IPS-NIHi11 (cell line): ENCODE results near the gene SLC39A10.
A peak's percentile ranks its signal among the peaks of the same experiment; 100 is the strongest.
"Not testable (repeated sequence)": the region's sequence is repeated elsewhere in the genome, so short reads cannot be mapped to it uniquely, and the experiment has no call there.

Source experiments
- DNase-seq: peaks from one replicate; pipeline ENCODE4 v3.0.0; 2012; ENCODE audit warnings: mixed read lengths, low spot score

Gene SLC39A10

DNA sequence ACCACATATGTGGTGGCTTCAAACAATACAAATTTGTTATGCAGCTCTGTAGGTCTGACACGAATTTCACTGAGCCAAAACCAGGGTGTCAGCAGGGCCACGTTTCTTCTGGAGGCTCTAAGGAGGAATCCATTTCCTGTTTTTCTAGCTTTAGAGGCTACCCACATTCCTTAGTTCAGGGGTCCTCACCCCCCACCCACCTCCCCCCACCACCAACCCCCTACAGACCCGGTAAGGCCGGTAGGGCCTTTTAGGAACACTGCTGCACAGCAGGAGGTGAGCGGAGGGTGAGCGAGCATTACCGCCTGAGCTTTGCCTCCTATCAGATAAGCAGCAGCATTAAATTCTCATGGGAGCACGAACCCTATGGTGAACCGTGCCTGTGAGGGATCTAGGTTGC lies 10.6 kb upstream of the SLC39A10 start:
- peak; percentile 20 for DNase-seq

DNA sequence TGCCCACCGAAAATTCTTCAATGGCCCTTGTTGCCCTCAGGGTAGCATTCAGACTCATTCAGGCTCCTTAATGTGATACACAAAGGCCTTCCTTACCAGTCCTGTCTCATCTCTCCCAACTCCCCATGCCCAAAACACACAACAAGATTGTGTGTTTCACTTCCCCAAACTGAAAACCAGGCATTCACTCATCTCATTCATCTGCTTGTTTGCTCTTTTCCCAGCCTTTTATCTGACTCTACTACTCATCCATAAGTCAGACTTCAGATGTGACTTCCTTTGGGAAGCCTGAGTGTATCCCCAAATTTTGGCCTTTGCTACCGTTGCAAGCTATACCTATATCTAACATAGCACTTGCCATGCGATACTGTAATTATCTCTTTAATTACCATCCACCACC lies 9.7 kb upstream of the SLC39A10 start:
- DNase-seq = no peak

DNA sequence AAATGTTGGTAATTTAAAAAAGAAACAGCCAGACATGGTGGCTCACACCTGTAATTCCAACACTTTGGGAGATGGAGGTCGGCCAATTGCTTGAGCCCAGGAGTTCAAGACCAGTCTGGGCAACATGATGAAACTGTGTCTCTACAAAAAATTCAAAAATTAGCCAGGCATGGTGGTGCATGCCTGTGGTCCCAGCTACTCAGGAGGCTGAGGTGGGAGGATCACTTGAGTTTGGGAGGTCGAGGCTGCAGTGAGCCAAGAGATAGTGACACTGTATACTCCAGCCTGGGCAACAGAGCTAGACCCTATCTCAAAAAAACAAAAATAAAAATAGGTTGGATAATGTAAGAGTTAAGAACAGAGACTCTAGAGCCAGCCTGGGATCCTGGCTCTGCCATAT lies 8.7 kb upstream of the SLC39A10 start:
- DNase-seq = not testable (repeated sequence)

DNA sequence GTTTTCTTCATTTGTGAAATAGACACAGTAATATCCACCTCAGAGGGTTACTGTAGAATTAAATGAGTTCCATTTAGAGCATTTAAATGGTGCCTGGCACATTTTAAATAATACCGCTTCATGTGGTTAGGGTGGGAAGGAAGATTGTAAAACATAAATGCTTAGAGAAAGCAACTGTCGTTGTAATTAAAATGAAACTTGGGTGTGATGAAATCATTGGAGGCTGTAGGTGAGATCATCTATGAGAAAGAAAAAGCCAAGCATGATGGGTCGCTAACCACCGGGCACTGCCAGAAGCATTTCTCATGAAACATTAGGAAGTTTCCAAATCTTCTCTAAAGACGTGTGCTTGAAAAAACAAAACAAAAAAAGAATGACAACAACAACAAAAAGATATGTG lies 8.2 kb upstream of the SLC39A10 start:
- DNase-seq = no peak

DNA sequence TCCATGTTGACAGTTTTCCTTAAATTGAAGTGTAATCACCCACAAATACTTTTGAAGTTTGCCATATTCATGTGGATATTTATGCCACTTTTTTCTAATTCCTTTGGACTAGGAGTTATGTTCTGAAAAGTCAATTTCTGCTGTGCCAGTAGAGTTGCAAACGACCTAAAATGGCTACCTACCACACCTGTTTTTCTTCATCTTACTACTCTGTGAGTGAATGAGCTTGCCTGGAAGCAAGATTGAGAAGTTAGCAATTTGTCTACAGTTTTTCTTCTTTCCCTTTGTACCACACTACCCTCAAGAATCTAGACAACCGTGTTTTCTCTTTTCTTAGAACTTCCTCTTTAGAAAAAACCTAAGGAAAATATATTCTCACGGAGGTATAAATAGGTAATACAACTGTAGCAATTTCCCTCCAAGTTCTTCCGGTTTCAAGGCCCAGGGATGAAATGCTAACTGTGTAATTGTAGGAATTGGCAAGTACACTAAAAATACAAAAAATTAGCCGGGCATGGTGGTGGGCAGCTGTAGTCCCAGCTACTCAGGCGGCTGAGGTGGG lies 7.3 kb upstream of the SLC39A10 start:
- no peak for DNase-seq

DNA sequence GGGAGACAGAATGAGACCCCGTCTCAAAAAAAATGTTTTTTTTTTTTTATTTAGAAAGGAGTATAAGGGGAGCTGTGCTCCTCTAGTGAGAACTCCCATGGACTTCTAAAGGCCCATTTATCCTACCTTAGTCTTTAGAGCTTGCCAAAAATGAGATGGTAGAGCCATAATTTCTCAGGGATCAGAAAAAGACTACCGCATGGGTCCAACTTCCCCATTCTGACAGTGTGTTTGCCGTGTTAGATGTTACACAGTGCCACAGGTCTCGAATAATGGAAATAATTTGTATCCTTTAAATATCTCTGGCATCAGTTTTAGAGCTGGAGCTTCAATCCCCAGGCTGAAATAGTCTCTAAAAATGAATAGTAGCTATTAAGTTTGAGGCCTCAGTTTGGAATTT lies 6.0 kb upstream of the SLC39A10 start:
- DNase-seq = no peak

DNA sequence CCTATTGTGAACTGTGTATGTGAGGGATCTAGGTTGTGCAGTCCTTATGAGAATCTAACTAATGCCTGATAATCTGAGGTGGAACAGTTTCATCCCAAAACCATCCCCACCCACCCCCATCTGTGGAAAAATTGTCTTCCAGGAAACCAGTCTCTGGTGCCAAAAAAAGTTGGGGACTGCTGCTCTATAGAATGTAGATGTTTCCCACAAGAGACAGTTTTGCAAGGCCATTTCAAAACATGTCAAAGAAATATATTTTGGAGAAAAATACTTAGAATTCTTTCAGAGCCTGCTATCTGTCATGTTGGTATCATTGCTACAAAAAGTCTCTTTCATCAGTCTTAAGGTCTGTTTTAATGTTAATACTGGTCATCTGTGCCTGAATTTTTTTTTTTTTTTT lies 4.1 kb upstream of the SLC39A10 start:
- no peak for DNase-seq

DNA sequence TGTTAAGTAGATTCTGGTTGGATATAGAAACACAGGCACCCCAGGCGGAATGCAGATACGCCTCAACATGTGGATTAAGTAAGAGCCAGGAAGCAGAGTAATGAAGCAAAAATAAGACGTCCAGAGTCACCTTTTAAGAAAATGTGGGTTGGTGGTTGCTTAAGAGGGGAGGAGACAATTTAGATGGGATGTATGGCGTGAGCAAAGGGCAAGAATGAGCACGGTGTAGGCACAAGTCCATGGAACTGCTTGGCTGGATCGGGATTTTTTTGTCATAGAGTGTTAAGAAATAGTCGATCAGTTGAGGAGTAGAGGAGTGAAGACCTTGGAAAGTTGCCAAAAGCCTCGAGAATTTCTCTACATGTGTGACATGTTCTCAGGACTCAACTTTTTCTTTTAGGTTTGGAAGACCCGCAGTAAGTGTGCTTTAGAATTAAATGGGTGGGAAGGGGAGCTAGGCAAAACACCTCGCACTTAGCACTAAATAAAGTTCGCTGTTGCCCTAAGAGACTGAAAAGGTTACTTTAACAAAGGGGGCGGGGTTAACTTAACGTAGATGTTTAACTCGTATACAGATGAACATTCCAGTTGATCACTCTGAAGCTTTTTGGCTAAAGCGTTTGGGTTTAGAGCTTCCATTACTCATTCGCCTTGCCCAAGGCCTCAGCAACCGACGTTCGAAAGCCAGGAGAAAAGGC lies 716 bp upstream of the SLC39A10 start:
- DNase-seq = no peak

DNA sequence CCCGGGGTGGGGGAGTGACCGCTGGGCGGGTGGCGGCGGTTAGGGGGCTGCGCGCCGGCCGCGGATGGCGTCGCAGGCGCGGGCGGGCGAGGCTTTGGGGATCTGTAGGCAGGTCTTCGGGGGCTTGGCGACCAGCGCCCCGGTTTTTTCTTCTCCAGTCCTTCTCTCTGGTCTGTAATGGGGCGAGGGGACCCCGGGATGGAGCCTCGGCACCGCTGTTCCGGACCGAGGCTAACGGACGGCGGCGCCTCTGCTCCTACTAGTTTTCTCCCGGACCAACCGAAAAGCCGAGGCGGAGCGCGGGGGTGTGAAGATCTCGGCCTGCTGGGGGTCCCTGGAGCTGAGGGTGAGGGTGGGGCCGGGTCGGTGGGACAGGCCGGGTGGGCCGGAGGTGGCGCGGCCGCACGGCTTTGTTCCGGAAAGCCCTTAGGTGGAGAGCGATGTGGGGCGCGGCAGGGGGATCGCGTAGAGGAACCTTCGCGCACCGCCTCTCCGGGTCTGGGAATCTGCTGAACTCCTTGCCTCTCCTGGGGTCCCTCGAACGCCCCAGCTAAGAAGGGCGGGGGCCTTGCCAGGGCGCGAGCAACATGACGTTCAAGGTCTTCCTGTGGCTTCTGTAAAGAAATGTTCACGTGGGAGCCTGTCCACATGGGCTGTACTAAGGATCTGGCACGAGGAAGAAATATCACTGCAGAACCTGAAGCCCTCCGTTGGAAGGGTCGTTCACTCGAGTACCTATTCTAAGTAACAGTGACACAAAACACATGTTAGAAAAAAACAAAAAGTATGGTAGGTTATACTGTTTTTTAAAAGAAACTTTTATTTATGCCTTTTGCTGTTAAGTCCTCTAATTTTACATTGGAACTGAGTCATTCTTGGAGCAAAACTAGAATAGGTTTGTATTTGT lies 861 bp downstream of the SLC39A10 start:
- peak; percentile 41 for DNase-seq

DNA sequence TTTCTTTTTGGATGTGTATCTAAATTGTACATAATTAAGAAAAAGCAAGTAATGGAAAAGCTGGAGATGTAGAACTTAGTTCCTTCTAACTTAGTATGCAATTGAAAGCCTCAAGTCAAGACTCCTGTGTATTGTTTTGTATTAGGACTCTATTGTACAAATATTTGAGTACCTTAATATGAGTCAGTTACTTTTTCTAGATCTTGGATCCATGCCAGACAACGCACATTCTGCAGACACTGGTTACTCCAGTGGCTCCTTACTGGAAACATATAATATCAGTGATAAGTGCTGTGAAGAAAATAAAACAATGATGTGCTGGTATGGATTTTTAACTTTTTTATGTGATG lies 1.5 kb downstream of the SLC39A10 start:
- no peak for DNase-seq

DNA sequence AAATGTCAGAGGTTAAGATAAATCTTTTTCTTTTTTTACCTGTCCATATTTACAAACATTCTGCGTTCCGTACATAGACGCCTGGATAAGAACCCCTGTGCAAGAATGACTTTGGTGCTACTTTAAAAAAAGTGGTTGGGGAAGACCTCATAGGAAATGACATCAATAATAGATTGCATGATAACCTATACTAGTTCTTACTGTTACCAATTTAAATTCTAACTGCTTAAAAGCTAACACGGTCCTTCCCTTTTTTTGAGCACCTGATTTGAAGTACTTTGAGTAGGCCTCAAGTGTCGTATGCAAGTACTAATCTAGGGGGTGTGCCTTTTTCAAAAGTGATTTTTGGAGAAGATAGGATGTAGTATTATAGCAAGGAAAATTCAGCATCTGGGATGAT lies 2.1 kb downstream of the SLC39A10 start:
- no peak for DNase-seq

DNA sequence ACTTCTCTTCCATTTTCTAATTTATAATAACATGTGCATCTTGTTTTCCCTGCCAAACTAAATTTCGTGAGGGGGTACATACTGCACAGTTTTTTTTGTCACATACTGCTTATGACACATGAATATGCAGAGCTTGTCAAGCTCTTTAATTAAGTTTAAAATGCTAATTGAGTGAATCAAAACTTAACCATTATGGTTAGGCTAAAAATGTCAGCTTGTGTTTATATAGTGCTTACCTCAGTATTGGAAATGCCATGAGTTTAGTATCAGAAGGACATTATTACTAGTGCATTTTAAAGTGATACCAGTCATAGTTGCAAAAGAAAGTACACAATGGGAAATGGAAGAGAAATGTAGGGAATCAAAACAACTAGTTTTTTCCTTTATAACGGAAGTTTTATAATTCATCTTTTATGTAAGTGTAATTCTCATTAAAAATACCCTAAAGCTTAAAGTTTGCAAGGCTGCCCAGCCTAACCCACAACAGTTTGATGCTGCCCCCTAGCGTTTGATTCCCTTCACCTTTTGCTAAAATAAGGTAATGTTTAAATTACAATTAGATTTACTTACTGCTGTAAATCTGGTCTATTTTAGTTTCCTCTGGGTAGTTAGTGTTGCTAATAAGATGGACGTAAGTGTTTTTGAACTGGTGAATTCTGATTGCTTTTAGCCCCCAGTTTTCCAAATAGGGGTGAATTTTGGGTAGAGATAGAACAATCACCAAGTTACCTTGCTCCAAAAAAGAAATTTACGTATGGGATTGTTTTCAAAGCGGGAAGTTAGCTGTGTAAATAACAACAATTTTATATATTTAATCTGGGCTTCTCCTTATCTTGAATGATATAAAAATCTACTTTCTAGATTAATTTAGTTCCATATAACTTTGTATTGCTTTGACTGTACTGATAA lies 3.2 kb downstream of the SLC39A10 start:
- DNase-seq = peak; percentile 31

DNA sequence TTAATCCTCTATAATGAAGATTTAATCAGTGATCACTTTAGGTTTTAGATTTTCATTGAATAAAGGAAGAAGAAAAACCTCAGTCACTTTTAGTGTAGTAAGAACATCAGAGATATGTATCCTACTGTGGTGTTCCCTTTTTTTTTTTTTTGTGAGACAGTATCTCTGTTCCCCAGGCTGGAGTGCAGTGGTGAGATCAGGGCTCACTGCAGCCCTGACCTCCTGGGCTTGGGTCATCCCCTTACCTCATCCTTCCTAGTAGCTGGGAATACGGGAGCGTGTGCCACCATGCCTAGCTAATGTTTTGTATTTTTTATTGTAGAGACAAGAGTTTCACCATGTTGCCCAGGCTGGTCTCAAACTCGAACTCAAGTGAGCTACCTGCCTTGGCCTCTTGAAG lies 5.1 kb downstream of the SLC39A10 start:
- DNase-seq = no peak

DNA sequence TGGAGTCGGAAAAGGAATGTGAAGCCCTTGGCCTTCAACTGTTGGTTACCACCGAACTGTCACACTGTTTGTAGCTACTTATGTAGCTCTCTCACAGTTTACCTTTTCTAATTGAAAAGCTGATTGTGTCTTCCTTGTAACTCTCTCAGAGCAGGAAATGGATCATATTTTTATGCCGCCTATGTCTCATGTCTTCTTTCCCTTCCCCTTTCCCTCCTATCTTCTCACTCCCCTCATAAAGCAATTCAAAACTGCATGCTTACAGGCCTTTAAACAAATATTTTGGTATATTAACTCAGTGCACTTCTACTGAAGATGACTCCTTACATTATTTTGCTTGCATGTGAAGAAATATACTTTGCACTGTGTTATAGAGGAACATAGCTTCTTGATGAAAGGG lies 6.0 kb downstream of the SLC39A10 start:
- no peak for DNase-seq

DNA sequence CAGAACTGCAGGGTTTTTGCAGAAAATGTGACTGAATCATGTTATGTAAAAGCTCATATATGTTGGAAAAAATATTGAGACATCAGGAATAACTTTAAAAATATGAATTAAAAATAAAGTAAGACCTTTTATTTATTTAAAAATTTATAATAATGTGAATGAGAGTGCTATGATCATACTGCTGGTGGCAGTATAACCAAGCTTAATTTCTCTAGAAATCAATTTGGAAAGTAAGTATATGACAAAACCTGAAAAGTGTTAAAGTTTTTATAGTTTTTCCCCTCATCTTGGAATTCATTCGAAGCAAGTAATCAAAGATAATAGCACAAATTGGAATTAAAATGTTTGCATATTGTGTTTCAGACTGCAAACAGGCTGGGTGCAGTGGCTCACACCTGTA lies 7.5 kb downstream of the SLC39A10 start:
- DNase-seq = no peak

DNA sequence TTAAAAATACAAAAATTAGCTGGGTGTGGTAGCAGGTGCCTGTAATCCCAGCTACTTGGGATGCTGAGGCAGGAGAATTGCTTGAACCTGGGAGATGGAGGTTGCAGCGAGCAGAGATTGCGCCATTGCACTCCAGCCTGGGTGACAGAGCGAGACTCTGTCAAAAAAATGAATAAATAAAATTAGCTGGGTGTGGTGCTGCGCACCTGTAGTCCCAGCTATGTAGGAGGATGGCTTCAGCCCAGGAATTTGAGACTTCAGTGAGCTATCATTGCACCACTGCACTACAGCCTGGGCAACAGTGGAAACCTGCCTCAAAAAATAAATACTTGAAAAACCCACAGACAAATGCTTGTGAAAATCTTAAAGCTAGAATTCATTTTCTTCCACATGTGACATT lies 8.1 kb downstream of the SLC39A10 start:
- DNase-seq = not testable (repeated sequence)

DNA sequence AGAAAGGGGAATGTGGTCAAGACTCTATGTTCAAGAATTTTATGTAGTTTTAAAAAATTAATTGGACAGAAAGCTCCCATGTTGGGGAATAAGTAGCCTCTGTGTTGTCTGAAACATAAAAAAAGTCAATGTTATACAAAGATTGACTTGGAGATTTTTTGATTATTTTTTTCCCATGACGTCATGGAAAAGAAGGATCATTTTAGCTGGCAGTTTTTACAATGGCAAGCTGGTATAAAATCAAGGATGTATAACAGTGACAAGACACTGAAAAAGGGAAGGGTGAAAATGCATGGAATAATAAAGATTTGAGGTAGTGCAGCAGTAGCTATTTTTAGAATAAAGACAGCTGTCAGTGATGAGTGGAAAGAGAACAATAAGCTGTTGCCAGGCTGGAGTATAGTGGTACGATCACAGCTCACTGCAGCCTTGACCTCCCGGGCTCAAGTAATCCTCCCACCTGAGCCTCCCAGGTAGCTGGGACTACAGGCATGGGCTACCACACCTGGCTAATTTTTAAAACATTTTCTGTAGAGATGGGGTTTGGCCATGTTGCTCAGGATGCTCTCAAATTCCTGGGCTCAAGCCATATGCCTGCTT lies 9.2 kb downstream of the SLC39A10 start:
- DNase-seq = no peak

DNA sequence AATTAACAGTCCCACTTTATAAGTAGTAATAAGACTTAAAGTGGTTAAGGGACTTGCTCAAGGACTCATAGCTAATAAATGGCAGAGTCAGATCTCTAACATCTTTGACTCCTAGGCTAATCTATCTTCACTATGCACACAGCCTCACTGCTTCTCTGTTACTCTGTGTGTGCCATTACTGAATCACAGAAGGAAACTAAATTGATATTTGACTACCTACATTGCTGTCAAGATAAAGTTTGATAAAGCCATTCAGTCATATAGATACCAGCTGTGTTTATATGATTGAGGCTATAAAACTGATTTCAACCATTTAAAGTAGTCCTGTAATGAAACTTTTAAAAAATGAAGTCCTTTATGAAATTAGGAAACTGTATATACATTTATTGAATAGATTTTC lies 10.9 kb downstream of the SLC39A10 start:
- no peak for DNase-seq

DNA sequence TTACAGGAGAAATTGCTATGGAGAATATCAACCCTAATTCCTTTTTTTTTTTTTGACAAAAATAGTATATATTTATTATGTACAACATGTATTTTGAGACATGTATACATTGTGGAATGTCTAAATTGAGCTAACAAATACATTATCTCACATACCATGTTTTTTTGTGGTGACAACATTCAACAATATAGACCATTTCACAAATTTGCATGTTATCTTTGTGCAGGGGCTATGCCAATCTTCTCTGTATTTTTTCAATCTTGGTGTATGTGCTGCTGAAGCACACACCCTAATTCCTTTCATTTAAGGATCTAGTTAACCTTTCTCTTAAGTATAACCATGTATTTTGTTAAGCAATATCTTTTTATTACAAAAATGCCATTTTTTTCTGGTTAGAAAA lies 13.2 kb downstream of the SLC39A10 start:
- DNase-seq = no peak

DNA sequence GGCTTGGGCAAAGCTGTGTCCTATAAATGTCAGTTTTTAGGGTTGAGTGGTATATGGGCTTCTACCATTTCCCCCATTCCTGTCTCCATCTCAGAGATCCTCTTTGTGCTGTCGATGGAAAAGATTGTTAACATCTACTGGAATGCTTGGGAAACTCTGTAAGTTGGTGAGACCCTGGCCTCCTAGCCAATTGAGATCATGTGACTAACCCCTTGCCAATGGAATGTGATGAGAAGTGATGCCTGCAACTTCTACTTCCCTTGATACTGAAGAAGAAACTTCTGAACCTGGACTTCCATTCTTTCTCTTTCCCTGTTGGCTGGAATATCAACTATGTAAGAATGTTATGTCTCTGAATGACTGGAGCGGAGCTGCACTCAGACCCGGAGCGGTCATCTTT lies 14.5 kb downstream of the SLC39A10 start:
- DNase-seq = no peak

DNA sequence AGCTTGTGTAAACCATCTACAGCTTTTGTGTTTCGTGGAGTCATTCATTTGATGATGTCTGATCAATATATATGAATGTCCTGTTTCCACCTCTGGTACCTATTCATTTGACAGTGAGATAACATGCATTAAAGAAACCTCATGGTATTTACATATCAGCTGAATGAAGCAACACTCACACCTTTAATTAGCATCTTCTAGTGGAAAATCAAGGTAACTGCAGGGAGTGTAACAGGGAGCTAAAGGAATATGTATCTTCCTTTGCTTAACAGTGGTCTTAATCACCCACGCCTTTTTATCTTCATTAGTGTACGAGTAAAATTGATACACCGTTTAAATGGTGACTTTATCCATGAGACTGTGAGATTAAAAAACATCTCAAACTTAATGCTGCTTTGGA lies 15.6 kb downstream of the SLC39A10 start:
- peak; percentile 28 for DNase-seq
